ENCODE measurements around the gene ADARB2. TPM values are rescaled to one million over a fixed set of nuclear protein-coding genes. Genes with fewer than 3 reads are reported as not detected.

The ADARB2 gene
- total RNA-seq, 3 donors from 2014 or later, result 0.31 to 4.2 TPM; not detected in 1

GRCh38 chr10:1607466-1607865 is 129.9 kb downstream of the ADARB2 start:
- no peak for DNase-seq
- no peaks in the 10 kb centered on the region for H3K36me3 ChIP-seq (ENCODE audit: low read depth)
- no peak overlapping the region for H3K4me3 ChIP-seq
- no peaks in the 10 kb centered on the region for H3K9me3 ChIP-seq
- ATAC-seq, result no peak
- no peaks in the 10 kb centered on the region for H3K4me1 ChIP-seq (ENCODE audit: low read depth)
- intact Hi-C loops (cut with DNase I, micrococcal nuclease), result no loop called here
- TF ChIP-seq CTCF (IDR thresholded peaks at IDR 0.05), result no peak

- no peak for TF ChIP-seq CTCF (IDR thresholded peaks at IDR 0.05)
- intact Hi-C loops (cut with DNase I, micrococcal nuclease), result no loop called here
Measured at GRCh38 chr10:1605999-1606940, 131.1 kb downstream of the ADARB2 start.

GRCh38 chr10:1605121-1605520 is 132.2 kb downstream of the ADARB2 start:
- H3K9me3 ChIP-seq, result no peaks in the 10 kb centered on the region
- ATAC-seq, result no peak
- H3K4me3 ChIP-seq, result no peak overlapping the region
- DNase-seq, result no peak
- intact Hi-C loops (cut with DNase I, micrococcal nuclease), result no loop called here
- H3K36me3 ChIP-seq (ENCODE audit: low read depth), result no peaks in the 10 kb centered on the region
- TF ChIP-seq CTCF (IDR thresholded peaks at IDR 0.05), result no peak
- H3K4me1 ChIP-seq (ENCODE audit: low read depth), result no peaks in the 10 kb centered on the region

More at GRCh38 chr10:1605999-1606940, 131.1 kb downstream of the ADARB2 start:
- Histone ChIP-seq H3K4me1 (ENCODE audit: low read depth) (no peaks in the 10 kb centered on the region), H3K4me3 (no peak overlapping the region), H3K9me3 (no peaks in the 10 kb centered on the region), H3K36me3 (ENCODE audit: low read depth) (no peaks in the 10 kb centered on the region)
- ATAC-seq (no peak), DNase-seq (no peak)

- no peaks in the 10 kb centered on the region for H3K4me1 ChIP-seq (ENCODE audit: low read depth)
- H3K9me3 ChIP-seq, result no peaks in the 10 kb centered on the region
- no peak overlapping the region for H3K4me3 ChIP-seq
- H3K36me3 ChIP-seq (ENCODE audit: low read depth), result no peaks in the 10 kb centered on the region
- intact Hi-C loops (cut with DNase I, micrococcal nuclease), result no loop called here
- ATAC-seq (no peak), DNase-seq (no peak)
- no peak for TF ChIP-seq CTCF (IDR thresholded peaks at IDR 0.05)
Measured at GRCh38 chr10:1604246-1604645, 133.1 kb downstream of the ADARB2 start.

GRCh38 chr10:1603181-1603580 is 134.1 kb downstream of the ADARB2 start:
- H3K4me1 ChIP-seq (ENCODE audit: low read depth), result no peaks in the 10 kb centered on the region
- DNase-seq (no peak), ATAC-seq (no peak)
- H3K36me3 ChIP-seq (ENCODE audit: low read depth), result no peaks in the 10 kb centered on the region
- intact Hi-C loops (cut with DNase I, micrococcal nuclease), result no loop called here
- no peak overlapping the region for H3K4me3 ChIP-seq
- no peaks in the 10 kb centered on the region for H3K9me3 ChIP-seq
- no peak for TF ChIP-seq CTCF (IDR thresholded peaks at IDR 0.05)
